K562 (cell line): ENCODE measurements around the gene TFDP3. TPM values are rescaled to one million over a fixed set of nuclear protein-coding genes. Genes with fewer than 3 reads are reported as not detected.

ENCODE experiments used
- ATAC-seq: fragments of 200-7000 bp; cut with Tn5 transposase; 3 replicates; pipeline ENCODE4 v1.9.1; 2020; ENCODE audit warnings: moderate library complexity
- BruUV-seq: library from RNA; stranded (reverse); fragments of 400-500 nt; replicated peaks from 2 replicates; lab custom pipeline; 2021; lab: Mats Ljungman, UMichigan
- CTCF ChIA-PET: fragments of 300-600 bp; formaldehyde crosslinking; extraction: SDS; loops from one replicate; lab custom pipeline; 2021; ENCODE audit warnings: low intra/inter-chr PET ratio; lab: Yijun Ruan, JAX
- POLR2A ChIA-PET: fragments of 300-600, 350-650 bp; sonication (Branson Sonifier 250); formaldehyde crosslinking; extraction: SDS; loops from one replicate; lab custom pipeline; 2021; ENCODE audit warnings: antibody characterized with exemption, inconsistent platforms; lab: Yijun Ruan, JAX
- DNase-seq, 4 experiments: peaks; one replicate each; pipeline versions ENCODE4 v3.0.0 to v3.0.0-alpha.2; 2011 to 2018; ENCODE audit warnings: low spot score in 3 of 4, mixed read lengths in 3 of 4; ENCODE audit errors: extremely low read depth in 1 of 4
- FAIRE-seq: peaks from 2 replicates; lab custom pipeline; 2011; peaks lifted over from hg19 to GRCh38; lab: Jason Lieb, UNC
- H2AFZ ChIP-seq: 2 replicates; pipeline ENCODE4 v1.6.0; 2011; ENCODE audit warnings: low read depth, low read length, control low read depth, inconsistent platforms
- H3K27ac ChIP-seq: fragments of 200-600 bp; 3 replicates; pipeline ENCODE4 v1.8.0; 2011; ENCODE audit warnings: low read depth, mild to moderate bottlenecking, control low read depth, inconsistent platforms, low read length, moderate library complexity, mixed read lengths; ENCODE audit errors: extremely low read depth
- H3K27me3 ChIP-seq, 2 experiments: fragments of 300-600 bp in 1 of 2; 2 replicates in 1 of 2; 3 replicates in 1 of 2; pipeline versions ENCODE4 v1.6.0 to v1.8.0; 2011; ENCODE audit warnings: inconsistent platforms in 2 of 2, low read length in 2 of 2, mild to moderate bottlenecking in 1 of 2, mixed read lengths in 1 of 2, moderate library complexity in 1 of 2; ENCODE audit not compliant: control insufficient read depth in 2 of 2, insufficient read depth in 2 of 2
- H3K36me3 ChIP-seq: fragments of 300-600 bp; 3 replicates; pipeline ENCODE4 v1.8.0; 2011; ENCODE audit warnings: mild to moderate bottlenecking, low read length, inconsistent platforms; ENCODE audit not compliant: control insufficient read depth, insufficient read depth
- H3K4me1 ChIP-seq, 2 experiments: fragments of 200-600 bp in 1 of 2; replicated peaks in 1 of 2; 2 replicates in 1 of 2; 3 replicates in 1 of 2; pipeline versions ENCODE4 v1.5.1 to v1.8.0; 2011; ENCODE audit warnings: inconsistent platforms in 2 of 2, low read length in 2 of 2, mild to moderate bottlenecking in 1 of 2, mixed read lengths in 1 of 2, moderate library complexity in 1 of 2; ENCODE audit not compliant: control insufficient read depth in 2 of 2, insufficient read depth in 2 of 2
- H3K4me2 ChIP-seq: 2 replicates; pipeline ENCODE4 v1.6.1; 2011; ENCODE audit warnings: low read length, control low read depth, inconsistent platforms, mixed read lengths; ENCODE audit not compliant: insufficient read depth
- H3K4me3 ChIP-seq: fragments of 200-600 bp; sonication (generic), shearing (Covaris generic); 2 replicates; pipeline ENCODE4 v1.5.1; 2016; ENCODE audit warnings: control low read depth, inconsistent platforms
- H3K79me2 ChIP-seq: fragments of 200-600 bp; 3 replicates; pipeline ENCODE4 v1.8.0; 2011; ENCODE audit warnings: low read length, inconsistent platforms; ENCODE audit not compliant: control insufficient read depth, insufficient read depth
- H3K9ac ChIP-seq, 2 experiments: 2 replicates each; pipeline versions ENCODE4 v1.6.0 to v1.6.1; 2011; ENCODE audit warnings: low read depth in 2 of 2, low read length in 2 of 2, control low read depth in 1 of 2, inconsistent platforms in 1 of 2, mild to moderate bottlenecking in 1 of 2, mixed read lengths in 1 of 2; ENCODE audit not compliant: insufficient read depth in 1 of 2
- H3K9me1 ChIP-seq: one replicate; pipeline ENCODE4 v1.6.0; 2011; ENCODE audit warnings: inconsistent platforms, mild to moderate bottlenecking, low read length, moderate library complexity; ENCODE audit not compliant: control insufficient read depth, insufficient read depth
- H3K9me3 ChIP-seq: replicated peaks from 2 replicates; pipeline ENCODE4 v1.5.1; 2011; ENCODE audit warnings: low read depth, low read length, inconsistent platforms; ENCODE audit not compliant: control insufficient read depth, insufficient read depth
- H4K20me1 ChIP-seq: replicated peaks from 2 replicates; pipeline ENCODE4 v1.6.1; 2011; ENCODE audit warnings: low read length, inconsistent platforms, mixed read lengths; ENCODE audit not compliant: control insufficient read depth, insufficient read depth
- CEBPB ChIP-seq: fragments of 450-650 bp; IDR thresholded peaks from 2 replicates; pipeline ENCODE4 v1.6.1; 2016; ENCODE audit warnings: missing genetic modification characterization, missing compliant biosample characterization
- ESRRA ChIP-seq: fragments of 450-650 bp; IDR thresholded peaks from 2 replicates; pipeline ENCODE4 v1.6.1; 2014; ENCODE audit warnings: low read depth, mild to moderate bottlenecking, moderate library complexity, borderline replicate concordance
- ETV6 ChIP-seq, 3 experiments: fragments of 150-350 bp in 1 of 3; sonication (generic) in 1 of 3; formaldehyde crosslinking in 1 of 3; IDR thresholded peaks; 2 replicates each; pipeline versions ENCODE4 v1.6.1 to v1.8.0; 2014 to 2022; ENCODE audit warnings: borderline replicate concordance in 2 of 3, low read depth in 2 of 3, antibody characterized with exemption in 1 of 3, low read length in 1 of 3, mild to moderate bottlenecking in 1 of 3, missing genetic modification reagents in 1 of 3
- HEY1 ChIP-seq: fragments of 250-450 bp; sonication (Bioruptor Pico); IDR thresholded peaks from 2 replicates; pipeline ENCODE4 v1.5.0; 2020; ENCODE audit warnings: mild to moderate bottlenecking, moderate library complexity, borderline replicate concordance
- HINFP ChIP-seq: fragments of 450-650 bp; conservative IDR thresholded peaks from 2 replicates; pipeline ENCODE4 v1.6.1; 2016; ENCODE audit warnings: missing genetic modification characterization, low read depth, mild to moderate bottlenecking, control low read depth, missing compliant biosample characterization
- KLF6 ChIP-seq: fragments of 250-450 bp; sonication (Bioruptor Pico); IDR thresholded peaks from 2 replicates; pipeline ENCODE4 v1.4.0; 2020; ENCODE audit warnings: mild to moderate bottlenecking, moderate library complexity, borderline replicate concordance
- NFRKB ChIP-seq: fragments of 450-650 bp; IDR thresholded peaks from 2 replicates; pipeline ENCODE4 v1.6.1; 2016; ENCODE audit warnings: low read depth
- RB1 ChIP-seq: fragments of 450-650 bp; IDR thresholded peaks from 2 replicates; pipeline ENCODE4 v1.6.1; 2017; ENCODE audit warnings: low read depth, mild to moderate bottlenecking
- RBFOX2 ChIP-seq: fragments of 200-400 bp; formaldehyde crosslinking; IDR thresholded peaks from 2 replicates; pipeline ENCODE4 v1.6.1; 2017; ENCODE audit warnings: low read depth, mild to moderate bottlenecking, low read length, moderate library complexity
- SIN3B ChIP-seq: fragments of 450-650 bp; IDR thresholded peaks from 2 replicates; pipeline ENCODE4 v1.6.1; 2017; ENCODE audit warnings: low read depth, mild to moderate bottlenecking, moderate library complexity
- SREBF2 ChIP-seq: sonication (generic); formaldehyde crosslinking; IDR thresholded peaks from 2 replicates; pipeline ENCODE4 v1.4.0; 2020; ENCODE audit warnings: mild to moderate bottlenecking, missing genetic modification reagents
- WGBS: fragments of 100-300 bp; shearing (Covaris generic); methylation state at CpG from one replicate; pipeline ENCODE4 v1.1.6; 2016; ENCODE audit warnings: low coverage, mixed read lengths; ENCODE audit not compliant: insufficient coverage; ENCODE audit errors: missing lambda C conversion rate; 5-methylcytosine and 5-hydroxymethylcytosine counted together
- in situ Hi-C: fragments of 300-500 bp; cut with MboI; formaldehyde crosslinking; loops from 4 replicates; pipeline ENCODE4 v1.15.0; 2018; ENCODE audit warnings: inconsistent platforms, mixed read lengths
- intact Hi-C: fragments of 100-400 bp; cut with micrococcal nuclease; formaldehyde crosslinking; loops from 2 replicates; pipeline ENCODE4 v1.14.2; 2022
- polyA plus RNA-seq, 8 experiments: library from polyadenylated mRNA; depleted of rRNA in 4 of 8; stranded (reverse) in 5 of 8; unstranded in 3 of 8; fragments of >200 nt; fragmentation: Nextera tagmentation in 2 of 8; fragmentation: Illumina TruSeq in 1 of 8; extraction: Ambion mirVana in 2 of 8; extraction: Trizol in 1 of 8; gene quantifications; 2 replicates each; pipeline versions ENCODE4 v1.2.1 to v1.2.3, GENCODE V29; 2011 to 2014; ENCODE audit warnings: inconsistent platforms in 1 of 8, missing spikeins in 1 of 8
- total RNA-seq, 7 experiments: library from RNA; depleted of rRNA in 6 of 7; stranded (reverse); fragments of >200 nt in 6 of 7; fragmentation: Illumina TruSeq in 2 of 7; extraction: Trizol in 2 of 7; gene quantifications; 2 replicates each; pipeline versions ENCODE4 v1.2.1 to v1.2.3, GENCODE V29; 2011 to 2021; ENCODE audit warnings: low replicate concordance in 1 of 7

Gene TFDP3
- total and polyA plus RNA-seq, 9 of the 15 experiments (the other 6 are each of a cell fraction or from before 2014, with no cell fraction given): 0.09 to 0.25 (median 0.12) TPM; not detected in 5

GRCh38 chrX:133190877-133191738 lies 27.0 kb downstream of the TFDP3 start:
- intact Hi-C loops (no loop called here), in situ Hi-C loops (no loop called here)
- Histone ChIP-seq H3K9ac (no peak overlapping the region), H3K9me1 (no peaks in the 10 kb centered on the region), H3K36me3 (no peaks in the 10 kb centered on the region), H3K4me2 (no peak overlapping the region), H3K27ac (no peak overlapping the region), H4K20me1 (no peaks in the 10 kb centered on the region), H3K4me3 (no peak overlapping the region), H2AFZ (no peak overlapping the region), H3K9me3 (no peaks in the 10 kb centered on the region), H3K79me2 (no peaks in the 10 kb centered on the region), H3K27me3 (no peaks in the 10 kb centered on the region), H3K4me1 (no peaks in the 10 kb centered on the region)
- ChIA-PET POLR2A (interaction anchor here (0.7 kb wide), 1 partner anchor 1835 kb away, joined by 3 read pairs; no protein-coding TSS in a partner anchor), CTCF (no interaction called here)
- no TSS peak for BruUV-seq
- DNase-seq: no peak
- FAIRE-seq: no peak
- ATAC-seq: no peak
- 0% methylated on average over 6 of the region's 10 CpGs for WGBS
- no peak for TF ChIP-seq SREBF2 (CRISPR knock-in tag)
- TF ChIP-seq HINFP (tag): no peak
- TF ChIP-seq SIN3B: no peak
- TF ChIP-seq NFRKB: no peak
- TF ChIP-seq CEBPB (tag): no peak
- no peak for TF ChIP-seq RB1
- no peak for TF ChIP-seq HEY1 (CRISPR knock-in tag)
- TF ChIP-seq KLF6: no peak
- TF ChIP-seq RBFOX2: no peak
- TF ChIP-seq ETV6 (IDR thresholded peaks at IDR 0.05; ENCODE audit: borderline replicate concordance in 1 of 2, low read depth in 2 of 2, low read length in 1 of 2): no peak
- no peak for TF ChIP-seq ETV6 (CRISPR knock-in tag; IDR thresholded peaks at IDR 0.05; ENCODE audit: borderline replicate concordance)
- TF ChIP-seq ESRRA: no peak
